Measurements from ENCODE around the gene SNU13. TPM values are rescaled to one million over a fixed set of nuclear protein-coding genes. Genes with fewer than 3 reads are reported as not detected.
"Not testable (repeated sequence)": the region's sequence is repeated elsewhere in the genome, so short reads cannot be mapped to it uniquely, and the experiment has no call there.

SNU13 gene
- total RNA-seq, 4 donors from 2014 or later: 113 to 159 (median 126) TPM

- H3K27ac ChIP-seq: no peak overlapping the region
- H3K4me1 ChIP-seq: peaks cover 4% of the 10 kb centered on the region
- WGBS: 97% methylated on average over 7 of the region's 7 CpGs
- H3K9me3 ChIP-seq: no peaks in the 10 kb centered on the region
- H3K27me3 ChIP-seq: no peaks in the 10 kb centered on the region
- TF ChIP-seq CTCF (IDR thresholded peaks at IDR 0.05) (no peak), POLR2A (IDR thresholded peaks at IDR 0.05) (no peak), POLR2AphosphoS5 (IDR thresholded peaks at IDR 0.05) (no peak), EP300 (IDR thresholded peaks at IDR 0.05) (no peak)
- H3K36me3 ChIP-seq: peaks cover 91% of the 10 kb centered on the region
- no peak overlapping the region for H3K4me3 ChIP-seq
- no peak for DNase-seq (ENCODE audit: low spot score in 2 of 2)
Observed at GRCh38 chr22:41641854-41642253, 46.8 kb downstream of the SNU13 start.

- H3K36me3 ChIP-seq: peaks cover 88% of the 10 kb centered on the region
Observed at GRCh38 chr22:41638748-41639147, 49.9 kb downstream of the SNU13 start.

DNA sequence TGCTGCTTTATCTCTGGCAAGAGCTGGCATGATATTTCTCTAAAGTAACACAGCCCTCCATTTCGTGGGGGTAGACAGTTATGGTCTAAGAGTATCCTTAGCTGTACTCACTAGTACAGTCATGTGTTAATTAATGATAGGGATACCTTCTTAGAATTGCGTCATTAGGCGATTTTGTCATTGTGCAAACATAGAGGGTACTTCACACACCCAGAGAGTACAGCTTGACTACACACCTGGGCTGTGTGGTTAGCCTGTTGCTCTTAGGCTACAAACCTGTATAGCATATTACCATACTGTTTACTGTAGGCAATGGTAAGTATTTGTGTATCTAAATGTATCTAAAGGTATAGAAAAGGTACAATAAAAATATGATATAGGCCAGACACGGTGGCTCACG is 50.5 kb downstream of the SNU13 start:
- WGBS: 93% methylated on average over 5 of the region's 5 CpGs
- Histone ChIP-seq H3K4me1 (peaks cover 4% of the 10 kb centered on the region), H3K9me3 (no peaks in the 10 kb centered on the region), H3K4me3 (no peak overlapping the region), H3K36me3 (peaks cover 86% of the 10 kb centered on the region), H3K27ac (no peak overlapping the region), H3K27me3 (no peaks in the 10 kb centered on the region)
- no peak for DNase-seq (ENCODE audit: low spot score in 2 of 2)
- no peak for TF ChIP-seq EP300 (IDR thresholded peaks at IDR 0.05)
- TF ChIP-seq POLR2AphosphoS5 (IDR thresholded peaks at IDR 0.05): no peak
- no peak for TF ChIP-seq POLR2A (IDR thresholded peaks at IDR 0.05)
- no peak for TF ChIP-seq CTCF (IDR thresholded peaks at IDR 0.05)

More at GRCh38 chr22:41638748-41639147, 49.9 kb downstream of the SNU13 start:
- TF ChIP-seq POLR2AphosphoS5 (IDR thresholded peaks at IDR 0.05) (no peak), POLR2A (IDR thresholded peaks at IDR 0.05) (no peak), CTCF (IDR thresholded peaks at IDR 0.05) (no peak), EP300 (IDR thresholded peaks at IDR 0.05) (no peak)
- Histone ChIP-seq H3K27me3 (no peaks in the 10 kb centered on the region), H3K4me3 (no peak overlapping the region), H3K27ac (no peak overlapping the region), H3K9me3 (no peaks in the 10 kb centered on the region), H3K4me1 (peaks cover 4% of the 10 kb centered on the region)
- WGBS: 93% methylated on average over 5 of the region's 5 CpGs
- no peak for DNase-seq (ENCODE audit: low spot score in 2 of 2)

DNA sequence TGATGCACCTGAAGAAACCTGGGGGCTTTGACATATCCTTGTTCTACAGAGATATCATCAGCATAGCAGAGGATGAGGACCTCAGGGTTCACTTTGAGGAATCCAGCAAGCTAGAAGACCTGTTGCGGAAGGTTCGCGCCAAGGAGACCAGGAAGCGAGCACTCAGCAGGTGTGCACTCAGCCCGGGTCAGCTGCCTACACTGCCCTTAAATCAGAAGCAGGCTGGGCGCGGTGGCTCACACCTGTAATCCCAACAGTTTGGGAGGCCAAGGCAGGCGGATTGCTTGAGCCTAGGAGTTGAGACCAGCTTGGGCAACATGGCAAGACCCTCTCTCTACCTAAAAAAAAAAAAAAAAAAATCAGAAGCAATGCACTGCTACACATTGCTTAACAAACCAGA is 51.0 kb downstream of the SNU13 start:
- not testable (repeated sequence) for DNase-seq (ENCODE audit: low spot score in 2 of 2); H3K27me3 ChIP-seq; H3K4me3 ChIP-seq; H3K9me3 ChIP-seq; H3K4me1 ChIP-seq; H3K27ac ChIP-seq
- H3K36me3 ChIP-seq: peaks cover 86% of the 10 kb centered on the region
- 96% methylated on average over 8 of the region's 8 CpGs for WGBS

GRCh38 chr22:41636467-41636866 is 52.2 kb downstream of the SNU13 start:
- 52% methylated on average over 7 of the region's 7 CpGs for WGBS
- Histone ChIP-seq H3K27me3 (no peaks in the 10 kb centered on the region), H3K27ac (no peak overlapping the region), H3K4me3 (no peak overlapping the region), H3K4me1 (no peaks in the 10 kb centered on the region), H3K9me3 (no peaks in the 10 kb centered on the region), H3K36me3 (peaks cover 81% of the 10 kb centered on the region)
- no peak for DNase-seq (ENCODE audit: low spot score in 2 of 2)
- TF ChIP-seq POLR2AphosphoS5 (IDR thresholded peaks at IDR 0.05) (no peak), CTCF (IDR thresholded peaks at IDR 0.05) (no peak), POLR2A (IDR thresholded peaks at IDR 0.05) (no peak), EP300 (IDR thresholded peaks at IDR 0.05) (no peak)

- H3K4me3 ChIP-seq; H3K27ac ChIP-seq; DNase-seq (ENCODE audit: low spot score in 2 of 2); H3K9me3 ChIP-seq; H3K4me1 ChIP-seq; H3K27me3 ChIP-seq: not testable (repeated sequence)
- 93% methylated on average over 8 of the region's 8 CpGs for WGBS
- H3K36me3 ChIP-seq: peaks cover 77% of the 10 kb centered on the region
Observed at GRCh38 chr22:41634610-41635009, 54.1 kb downstream of the SNU13 start.

DNA sequence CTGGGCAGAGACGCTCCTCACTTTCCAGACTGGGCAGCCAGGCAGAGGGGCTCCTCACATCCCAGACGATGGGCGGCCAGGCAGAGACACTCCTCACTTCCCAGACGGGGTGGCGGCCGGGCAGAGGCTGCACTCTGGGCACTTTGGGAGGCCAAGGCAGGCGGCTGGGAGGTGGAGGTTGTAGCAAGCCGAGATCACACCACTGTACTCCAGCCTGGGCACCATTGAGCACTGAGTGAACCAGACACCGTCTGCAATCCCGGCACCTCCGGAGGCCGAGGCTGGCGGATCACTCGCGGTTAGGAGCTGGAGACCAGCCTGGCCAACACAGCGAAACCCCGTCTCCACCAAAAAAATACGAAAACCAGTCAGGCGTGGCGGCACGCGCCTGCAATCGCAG is 57.1 kb downstream of the SNU13 start:
- not testable (repeated sequence) for H3K4me1 ChIP-seq; H3K9me3 ChIP-seq; H3K27ac ChIP-seq; DNase-seq (ENCODE audit: low spot score in 2 of 2); H3K4me3 ChIP-seq; H3K27me3 ChIP-seq
- peaks cover 83% of the 10 kb centered on the region for H3K36me3 ChIP-seq
- 100% methylated on average over 10 of the region's 23 CpGs for WGBS

GRCh38 chr22:41631115-41631514 is 57.6 kb downstream of the SNU13 start:
- H3K27ac ChIP-seq: not testable (repeated sequence)

More at GRCh38 chr22:41631115-41631514, 57.6 kb downstream of the SNU13 start:
- not testable (repeated sequence) for H3K4me3 ChIP-seq; H3K9me3 ChIP-seq; H3K27me3 ChIP-seq; DNase-seq (ENCODE audit: low spot score in 2 of 2); H3K4me1 ChIP-seq
- WGBS: no CpG with 5 or more reads among the region's 28 CpGs
- H3K36me3 ChIP-seq: peaks cover 81% of the 10 kb centered on the region
